Breast epithelium (tissue), 3 donors: ENCODE measurements around the gene POFUT1.

ENCODE experiments used
- CTCF ChIP-seq, 3 donors: fragments of 450-650 bp; IDR thresholded peaks; one replicate each; pipeline ENCODE4 v1.5.1; 2016 to 2017; ENCODE audit warnings: antibody characterized with exemption in 3 of 3, mild to moderate bottlenecking in 3 of 3, moderate library complexity in 3 of 3
- POLR2A ChIP-seq: fragments of 450-650 bp; IDR thresholded peaks from one replicate; pipeline ENCODE4 v1.6.1; 2016; ENCODE audit warnings: antibody characterized with exemption, mild to moderate bottlenecking, moderate library complexity

- TF ChIP-seq CTCF (IDR thresholded peaks at IDR 0.05): no peak
- no peak for TF ChIP-seq POLR2A
These were observed 55.8 kb downstream of the POFUT1 start for GRCh38 chr20:32263398-32263954.
